DMS79 treated with DMSO at 0.1 percent for 48 hours (cell line): ENCODE data around the gene MPDZ.

ENCODE experiments used
- DNase-seq: peaks from one replicate; lab custom pipeline; 2025; lab: John Stamatoyannopoulos, UW

The MPDZ gene, protein sequence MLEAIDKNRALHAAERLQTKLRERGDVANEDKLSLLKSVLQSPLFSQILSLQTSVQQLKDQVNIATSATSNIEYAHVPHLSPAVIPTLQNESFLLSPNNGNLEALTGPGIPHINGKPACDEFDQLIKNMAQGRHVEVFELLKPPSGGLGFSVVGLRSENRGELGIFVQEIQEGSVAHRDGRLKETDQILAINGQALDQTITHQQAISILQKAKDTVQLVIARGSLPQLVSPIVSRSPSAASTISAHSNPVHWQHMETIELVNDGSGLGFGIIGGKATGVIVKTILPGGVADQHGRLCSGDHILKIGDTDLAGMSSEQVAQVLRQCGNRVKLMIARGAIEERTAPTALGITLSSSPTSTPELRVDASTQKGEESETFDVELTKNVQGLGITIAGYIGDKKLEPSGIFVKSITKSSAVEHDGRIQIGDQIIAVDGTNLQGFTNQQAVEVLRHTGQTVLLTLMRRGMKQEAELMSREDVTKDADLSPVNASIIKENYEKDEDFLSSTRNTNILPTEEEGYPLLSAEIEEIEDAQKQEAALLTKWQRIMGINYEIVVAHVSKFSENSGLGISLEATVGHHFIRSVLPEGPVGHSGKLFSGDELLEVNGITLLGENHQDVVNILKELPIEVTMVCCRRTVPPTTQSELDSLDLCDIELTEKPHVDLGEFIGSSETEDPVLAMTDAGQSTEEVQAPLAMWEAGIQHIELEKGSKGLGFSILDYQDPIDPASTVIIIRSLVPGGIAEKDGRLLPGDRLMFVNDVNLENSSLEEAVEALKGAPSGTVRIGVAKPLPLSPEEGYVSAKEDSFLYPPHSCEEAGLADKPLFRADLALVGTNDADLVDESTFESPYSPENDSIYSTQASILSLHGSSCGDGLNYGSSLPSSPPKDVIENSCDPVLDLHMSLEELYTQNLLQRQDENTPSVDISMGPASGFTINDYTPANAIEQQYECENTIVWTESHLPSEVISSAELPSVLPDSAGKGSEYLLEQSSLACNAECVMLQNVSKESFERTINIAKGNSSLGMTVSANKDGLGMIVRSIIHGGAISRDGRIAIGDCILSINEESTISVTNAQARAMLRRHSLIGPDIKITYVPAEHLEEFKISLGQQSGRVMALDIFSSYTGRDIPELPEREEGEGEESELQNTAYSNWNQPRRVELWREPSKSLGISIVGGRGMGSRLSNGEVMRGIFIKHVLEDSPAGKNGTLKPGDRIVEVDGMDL (N-terminal part only)

DNA sequence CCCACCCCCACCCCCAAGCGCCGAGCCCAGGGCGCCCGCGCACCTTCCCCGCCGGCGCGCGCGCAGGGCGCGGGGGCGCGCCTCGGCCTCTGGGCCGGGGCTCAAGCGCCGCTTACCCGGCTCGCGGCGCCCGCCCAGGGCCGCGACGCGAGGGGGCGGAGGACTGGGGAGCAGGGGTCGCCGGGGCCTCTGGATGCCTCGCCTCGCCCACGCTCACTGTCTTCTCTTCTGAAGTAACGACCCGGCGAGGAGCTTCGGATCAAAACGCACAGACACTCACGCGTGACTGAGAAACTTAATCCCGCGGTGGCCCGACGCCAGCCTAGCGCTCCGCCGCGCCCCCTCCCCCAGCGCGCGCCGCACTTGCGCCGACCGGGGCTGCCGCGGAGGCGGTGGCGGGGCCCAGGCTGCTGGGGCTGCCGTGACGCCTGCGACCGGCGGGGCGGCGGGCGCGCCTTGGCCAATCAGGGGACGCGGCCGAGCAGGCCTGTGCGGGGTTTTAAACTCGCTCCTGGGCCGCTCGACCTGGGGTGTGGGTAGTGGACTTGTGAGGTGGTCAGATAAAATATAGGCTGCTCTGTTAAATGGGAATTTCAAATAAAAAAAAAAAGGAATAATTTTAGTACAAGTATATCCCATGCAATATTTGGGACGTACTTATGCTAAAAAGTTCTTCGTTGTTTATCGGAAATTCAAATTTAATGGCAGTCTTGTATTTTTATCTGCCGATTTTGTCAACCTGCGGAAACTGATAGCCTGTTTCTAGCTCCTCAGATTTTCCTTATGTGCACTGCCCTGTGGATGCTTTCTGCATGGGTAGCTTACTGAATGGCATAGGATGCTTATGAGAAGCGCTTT, at the start of gene MPDZ:
Gene MPDZ (minus strand): TSS at position 409 of the 858 bp plus-strand sequence. CDS start 29,377 bp downstream, outside the sequence.
- peak; percentile 63 for DNase-seq

DNA sequence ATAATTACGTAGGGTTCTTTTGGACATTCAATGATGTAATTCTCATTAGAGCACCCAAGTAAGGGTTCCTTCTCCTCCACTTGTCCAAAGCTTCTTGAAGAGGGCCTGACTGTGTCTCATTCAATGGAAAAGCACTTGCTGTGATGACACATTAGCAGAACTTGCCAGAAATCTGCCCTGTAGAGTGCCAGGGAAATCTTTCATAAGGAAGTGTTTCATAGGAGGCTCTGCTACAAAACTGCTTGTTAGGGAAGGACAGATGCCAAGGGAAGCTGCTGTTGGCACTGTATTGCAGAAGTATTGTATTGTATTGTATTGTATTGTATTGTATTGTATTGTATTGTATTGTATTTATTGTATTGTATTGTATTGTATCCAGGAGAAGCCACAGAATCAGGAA, 45.5 kb upstream of the MPDZ start:
- no peak for DNase-seq

DNA sequence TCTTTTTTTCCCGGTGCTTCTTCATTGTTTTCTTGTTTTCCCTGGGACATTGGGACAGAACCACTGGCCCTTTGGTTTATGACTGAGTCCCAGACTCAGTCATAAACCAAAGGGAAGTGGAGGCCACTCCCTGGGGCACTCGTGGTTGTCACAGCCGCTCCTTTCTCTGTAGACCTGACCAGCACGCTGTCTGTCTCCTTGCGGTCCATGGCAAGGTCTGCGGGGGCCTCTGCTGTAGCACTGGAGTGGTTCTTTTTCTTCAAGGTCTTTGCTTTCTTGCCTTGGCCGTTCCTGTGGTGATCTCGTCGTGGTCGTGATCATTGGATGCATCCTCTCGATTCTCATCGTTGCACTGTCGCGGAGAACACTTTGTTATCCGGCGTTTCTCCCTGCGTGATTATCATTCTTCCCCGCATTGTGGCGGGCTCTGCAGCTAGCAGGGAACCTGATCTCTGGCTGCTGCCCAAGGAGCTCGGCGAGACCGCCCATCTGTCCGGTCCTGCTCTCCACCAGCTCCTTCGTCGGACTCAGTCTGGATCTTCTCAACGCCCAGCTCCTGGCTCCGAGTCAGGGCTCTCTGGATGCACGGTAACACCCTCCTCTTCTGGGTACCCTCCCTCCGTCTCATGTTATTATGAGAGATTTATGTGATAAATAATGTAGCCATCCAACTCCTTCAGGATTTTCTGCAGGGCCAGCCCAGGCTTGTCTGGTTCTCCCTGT, 43.5 kb upstream of the MPDZ start:
- DNase-seq: no peak

DNA sequence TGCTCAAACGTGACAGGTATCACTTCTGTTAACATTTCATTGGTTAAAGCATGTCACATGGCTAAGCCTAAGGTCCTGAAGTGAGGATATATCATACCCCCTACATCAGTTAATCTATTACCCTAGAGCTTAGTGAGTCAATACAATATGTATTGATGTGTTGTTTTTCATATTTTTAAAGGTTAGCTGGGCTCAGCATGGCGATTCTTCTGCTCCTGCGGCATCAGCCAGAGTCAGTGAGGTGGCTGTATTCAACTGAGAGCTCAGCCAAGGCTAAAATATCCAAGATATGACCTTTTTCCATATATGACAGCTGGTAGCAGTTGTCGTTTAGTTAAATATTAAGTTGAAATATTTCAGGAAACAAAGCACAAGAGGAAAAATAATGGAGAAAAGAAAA, 38.5 kb upstream of the MPDZ start:
- DNase-seq: no peak

DNA sequence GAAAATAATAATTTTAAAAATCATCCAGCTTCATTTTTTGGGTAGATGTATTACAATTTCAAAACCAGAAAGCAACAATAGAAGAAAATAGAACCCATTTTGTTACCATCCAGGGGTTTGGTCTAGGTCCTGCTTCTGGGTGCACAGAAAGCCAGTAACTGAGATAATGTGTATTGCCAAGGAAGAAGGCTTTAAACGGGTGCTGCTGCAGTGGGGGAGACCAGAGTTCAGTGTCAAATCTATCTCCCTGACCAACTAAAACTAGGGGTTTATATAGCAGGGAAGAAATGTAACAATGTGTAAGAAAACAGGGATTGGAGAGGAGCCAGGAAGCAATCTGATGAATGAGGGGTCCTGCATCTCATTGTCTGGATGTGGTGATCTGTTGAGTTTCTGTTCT, 17.5 kb upstream of the MPDZ start:
- DNase-seq: no peak

DNA sequence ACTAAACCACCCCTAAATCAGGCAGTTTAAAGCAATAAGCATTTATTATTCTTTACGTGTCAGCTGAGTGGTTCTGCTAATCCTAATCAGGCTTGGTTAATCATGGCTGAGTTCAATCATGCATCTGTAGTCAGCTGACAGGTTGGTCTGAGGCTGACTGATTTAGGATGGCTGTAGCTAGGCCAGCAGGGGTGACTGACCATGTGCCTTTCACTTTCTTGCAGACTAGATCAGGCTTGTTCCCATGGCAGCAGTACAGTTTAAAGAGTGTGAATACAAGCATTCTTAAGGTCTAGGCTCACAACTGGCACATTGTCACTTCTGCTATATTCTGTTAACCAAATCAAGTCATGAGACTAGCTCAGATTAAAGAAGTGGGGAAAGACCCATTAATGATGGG, 16.1 kb upstream of the MPDZ start:
- DNase-seq: no peak

DNA sequence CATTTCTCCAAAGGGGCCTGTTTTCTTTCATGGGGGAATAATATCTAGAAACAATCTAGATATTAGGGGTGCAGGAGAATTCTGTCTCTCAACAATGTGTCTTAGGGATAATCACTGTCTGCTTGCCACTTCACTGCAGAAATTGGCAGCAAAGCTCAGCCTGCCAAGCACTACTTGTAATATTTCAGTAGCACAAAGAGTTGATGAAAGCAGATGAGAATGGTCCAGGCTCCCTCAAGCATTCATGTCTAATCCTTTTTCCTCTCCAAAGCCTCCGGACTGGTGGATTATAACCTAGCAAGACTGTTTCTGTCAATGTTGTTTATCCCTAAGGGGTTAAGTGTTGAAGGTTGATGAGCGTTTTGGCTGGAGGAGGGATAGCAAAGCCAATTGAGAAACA, 13.3 kb upstream of the MPDZ start:
- DNase-seq: no peak

DNA sequence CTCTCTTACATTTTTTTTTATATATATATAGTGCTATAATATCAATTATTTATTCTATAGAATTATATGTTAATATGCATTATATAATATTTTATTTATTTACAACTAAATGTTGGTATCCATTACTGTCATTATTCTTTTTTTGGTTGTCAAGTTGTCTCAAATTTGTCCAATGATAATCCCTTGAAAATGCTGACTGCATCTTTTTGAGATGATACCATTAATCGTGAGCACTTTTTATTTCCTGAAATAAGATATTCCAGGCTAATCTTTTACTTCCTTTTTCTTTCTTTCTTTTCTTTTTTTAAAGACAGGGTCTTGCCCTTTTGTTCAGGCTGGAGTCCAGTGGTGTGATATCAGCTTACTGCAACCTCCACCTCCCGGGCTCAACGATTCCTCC, 12.7 kb upstream of the MPDZ start:
- DNase-seq: no peak

DNA sequence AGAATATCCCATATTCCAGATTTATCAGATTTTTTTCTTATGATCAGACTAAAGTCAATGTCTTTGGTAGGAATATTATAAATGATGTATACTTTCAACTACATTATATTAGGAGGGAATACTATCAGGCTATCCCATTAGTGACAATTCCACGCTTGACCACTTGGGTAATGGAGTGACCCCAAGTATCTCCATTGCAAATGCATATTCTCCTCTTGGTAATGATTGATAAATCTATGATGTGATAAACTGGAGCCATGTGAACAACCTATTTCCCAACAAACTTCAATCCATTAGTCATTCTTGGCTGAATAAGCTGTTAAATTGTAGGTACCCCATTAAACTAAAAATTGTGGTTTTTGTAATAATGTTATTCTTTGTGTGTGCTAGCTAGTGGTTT, 12.2 kb upstream of the MPDZ start:
- no peak for DNase-seq

DNA sequence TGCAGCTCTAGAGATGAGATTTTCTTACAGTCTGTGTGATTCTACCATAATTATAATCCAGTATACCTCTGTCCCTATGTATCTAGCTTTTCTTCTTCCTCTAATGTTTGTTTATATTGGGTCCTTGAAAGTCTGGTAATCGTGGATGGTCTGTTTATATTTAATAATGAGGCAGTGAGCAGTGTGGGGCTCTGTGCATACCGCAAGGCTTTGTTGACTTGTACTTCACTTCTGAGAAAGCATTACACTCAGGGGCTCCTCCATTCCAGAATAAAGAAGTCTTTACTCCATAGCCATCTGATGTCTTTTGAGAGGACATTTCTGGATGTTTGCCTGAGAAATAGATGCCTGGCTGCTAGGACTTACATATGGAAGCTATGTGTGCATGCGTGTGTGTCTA, 4.5 kb upstream of the MPDZ start:
- DNase-seq: no peak

DNA sequence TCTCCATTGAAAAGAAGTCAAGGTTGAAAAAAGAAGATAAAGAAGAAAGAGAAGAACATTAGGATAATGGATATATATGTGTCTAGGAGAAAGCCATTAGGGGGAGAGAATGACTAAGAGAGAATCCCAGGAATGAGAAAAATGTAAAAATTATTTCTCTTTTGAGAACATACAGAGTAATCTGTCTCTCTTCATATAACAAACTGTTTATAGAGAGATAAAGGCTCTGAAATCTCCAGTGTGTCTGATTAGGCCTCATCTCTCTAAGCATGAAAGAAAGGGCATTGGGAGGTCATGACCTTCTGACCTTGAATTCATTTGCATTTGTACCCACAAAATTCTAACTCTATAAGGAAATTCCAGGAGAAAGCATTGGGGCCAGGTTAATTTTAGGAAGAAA, 3.5 kb upstream of the MPDZ start:
- DNase-seq: no peak

DNA sequence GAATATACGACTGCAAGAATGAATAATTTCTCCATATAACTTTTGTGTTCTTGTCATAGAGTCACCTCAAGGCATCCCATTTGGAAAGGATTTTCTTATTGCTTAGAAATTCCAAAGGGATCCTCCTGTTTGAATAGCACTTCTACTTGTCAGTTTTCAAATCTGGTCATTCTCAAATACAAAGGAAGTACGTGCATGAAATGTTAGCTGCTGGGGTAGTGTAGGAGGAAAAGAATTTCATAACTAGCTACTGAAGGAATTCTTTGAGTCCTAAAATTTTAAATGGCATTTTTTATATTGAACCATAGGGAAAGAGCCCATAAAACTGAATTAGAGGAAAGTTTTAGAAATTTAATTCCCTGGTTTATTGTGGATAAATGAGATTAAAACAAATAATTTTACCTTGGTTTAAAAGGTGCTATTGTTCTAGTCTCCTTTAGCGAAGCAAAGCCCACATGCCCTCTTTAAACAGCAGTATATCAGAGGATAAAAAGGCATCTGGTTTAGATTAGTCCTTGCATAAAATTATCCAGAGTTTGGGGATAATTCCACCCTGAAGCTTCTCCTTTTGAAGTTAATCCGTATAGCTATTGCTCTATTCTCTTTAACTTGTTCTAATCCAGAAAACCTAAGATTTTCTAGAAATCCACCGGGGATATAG, 2.0 kb upstream of the MPDZ start:
- no peak for DNase-seq

DNA sequence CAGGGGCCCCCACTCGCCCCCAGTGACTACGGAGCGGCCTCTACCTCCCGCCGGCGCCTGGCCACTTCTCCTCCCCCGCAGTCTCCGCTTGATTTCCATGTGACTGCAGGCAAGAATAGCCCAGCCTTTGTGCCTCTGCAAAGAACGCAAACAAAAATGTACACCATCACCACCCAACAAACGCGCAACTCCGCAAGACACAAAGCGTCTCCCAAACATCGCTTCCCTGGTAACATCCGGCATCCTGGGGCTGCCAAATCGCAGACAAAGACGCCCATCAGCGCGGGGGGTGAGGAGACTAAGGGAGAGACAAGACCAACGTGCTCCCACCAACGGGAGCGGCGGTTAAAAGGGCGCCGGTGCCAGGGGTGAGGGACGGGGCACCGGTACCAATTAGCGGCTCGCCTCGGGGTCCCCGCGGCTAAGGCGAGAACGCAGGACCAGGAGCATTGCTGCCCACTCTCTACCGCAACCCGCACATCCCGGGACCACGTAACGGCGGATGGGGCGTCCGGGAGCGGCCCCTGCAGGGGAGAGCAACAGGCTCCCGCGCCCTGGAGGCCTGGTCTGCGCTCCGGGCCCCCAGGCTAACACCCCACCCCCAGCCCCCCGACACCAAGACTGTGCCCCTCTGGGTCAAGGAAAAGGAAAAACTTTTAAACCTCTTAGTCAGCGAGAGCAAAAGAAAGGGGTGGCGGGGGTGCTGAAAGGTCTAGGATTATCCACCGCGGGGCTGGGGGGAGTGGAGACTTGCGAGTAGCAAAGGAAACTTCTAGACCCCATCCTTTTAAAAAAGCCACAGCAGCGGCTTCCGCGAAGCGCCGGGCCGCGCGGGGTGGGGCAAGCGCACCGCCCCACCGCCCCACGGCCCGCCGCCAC, 885 bp downstream of the MPDZ start:
- DNase-seq: peak; percentile 62

DNA sequence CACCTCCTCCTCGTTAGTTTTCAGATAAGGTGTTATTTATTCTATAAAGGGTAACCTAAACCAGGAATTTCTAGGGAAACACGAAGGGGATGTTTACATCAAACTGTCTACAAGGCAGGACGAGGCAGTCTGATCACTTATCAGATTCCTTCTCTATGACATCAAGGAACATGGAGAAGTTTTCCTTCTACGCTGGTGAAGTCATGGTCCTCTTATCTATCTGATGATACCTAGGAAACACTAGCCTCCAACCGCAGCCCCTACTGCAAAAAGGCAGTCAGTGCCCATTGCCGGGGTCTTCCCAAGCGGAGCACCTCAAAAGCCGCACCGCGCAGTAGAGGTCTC, 1.5 kb downstream of the MPDZ start:
- DNase-seq: no peak

DNA sequence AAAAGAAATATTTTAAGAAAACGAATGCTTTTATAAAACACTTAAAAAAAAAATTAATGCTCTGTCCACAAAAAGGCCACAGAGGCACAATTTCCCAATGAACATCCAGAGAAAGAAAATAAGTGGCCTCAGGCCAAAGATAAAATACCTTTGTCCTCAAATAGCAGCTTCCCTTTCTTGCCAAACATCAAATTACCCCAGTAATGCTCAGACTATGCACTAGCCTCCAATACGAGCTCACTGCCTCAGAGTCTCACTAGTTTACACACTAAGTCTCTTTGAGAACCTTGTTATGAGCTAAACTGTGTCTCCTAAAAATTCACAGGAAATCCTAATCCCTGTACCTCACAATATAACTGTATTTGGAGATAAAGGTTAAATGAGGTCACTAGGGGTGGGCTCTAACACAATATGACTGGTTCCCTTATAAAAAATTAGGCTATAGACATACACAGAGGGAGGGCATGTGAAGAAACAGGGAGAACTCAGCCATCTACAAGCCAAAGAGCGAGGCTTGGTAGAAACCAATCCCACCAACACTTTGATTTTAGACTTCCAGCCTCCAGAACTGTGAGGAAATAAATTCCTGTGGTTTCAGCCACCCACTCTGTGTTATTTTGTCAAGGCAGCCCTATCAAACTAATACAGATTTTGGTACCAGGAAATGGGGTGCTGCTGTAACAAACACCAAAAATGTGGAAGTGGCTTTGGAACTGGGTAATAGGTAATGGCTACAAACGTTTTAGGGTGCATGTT, 4.4 kb downstream of the MPDZ start:
- DNase-seq: no peak

DNA sequence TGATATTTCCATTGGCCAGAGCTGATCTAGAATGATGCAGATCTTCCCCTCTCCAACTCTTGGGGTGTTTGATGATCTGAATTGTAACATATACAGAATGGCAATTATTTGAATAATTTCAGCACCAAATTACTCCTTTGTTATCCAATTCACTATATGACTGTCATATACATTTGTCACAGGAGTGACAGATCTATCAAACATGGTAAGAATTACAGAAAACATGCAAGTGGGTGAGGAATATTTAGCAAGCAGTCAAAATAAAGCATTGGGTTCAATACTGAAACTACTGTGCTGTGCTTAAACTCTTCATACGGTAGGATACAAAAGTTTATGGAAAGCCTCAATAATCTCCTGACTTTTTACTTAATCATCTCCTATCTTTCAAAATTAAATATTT, 8.8 kb downstream of the MPDZ start:
- DNase-seq: no peak

DNA sequence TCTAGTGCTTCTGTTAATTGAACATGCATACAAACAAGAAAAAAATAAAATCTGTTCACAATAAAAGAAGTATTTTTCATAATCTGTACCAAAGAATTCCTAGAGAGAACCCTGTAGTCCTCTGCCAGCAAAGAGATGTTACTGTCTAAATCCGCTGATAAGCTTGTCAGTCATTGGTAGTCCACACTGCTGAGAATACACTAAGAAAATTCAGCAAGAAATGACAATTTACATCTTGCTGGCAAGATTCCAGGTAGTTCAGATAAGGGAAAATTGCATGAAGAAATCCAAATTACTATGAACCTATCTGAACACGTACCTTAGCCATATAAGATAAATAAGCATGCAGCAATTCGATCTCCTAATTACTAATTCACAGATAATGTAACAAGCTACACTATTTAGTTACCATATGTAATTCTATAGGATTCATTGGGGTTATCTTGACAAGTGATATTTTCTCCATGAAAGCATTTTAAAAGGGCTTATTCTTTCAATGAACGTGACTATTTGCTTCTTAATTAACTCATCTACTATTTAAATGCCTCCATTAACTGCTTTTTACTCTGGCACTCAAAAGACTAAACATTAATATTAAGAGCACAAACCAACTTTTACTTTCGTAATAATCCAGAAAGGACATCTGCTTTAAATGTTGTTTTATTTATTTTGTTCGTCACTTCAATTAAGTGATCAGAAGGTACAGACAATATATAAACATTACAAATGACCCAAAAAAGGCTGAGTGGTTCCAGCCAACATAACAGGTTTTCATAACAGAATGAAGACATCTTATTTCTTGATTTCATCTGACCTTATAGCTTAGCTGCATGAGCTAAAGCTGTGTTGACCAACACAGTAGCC, 9.7 kb downstream of the MPDZ start:
- peak; percentile 23 for DNase-seq

DNA sequence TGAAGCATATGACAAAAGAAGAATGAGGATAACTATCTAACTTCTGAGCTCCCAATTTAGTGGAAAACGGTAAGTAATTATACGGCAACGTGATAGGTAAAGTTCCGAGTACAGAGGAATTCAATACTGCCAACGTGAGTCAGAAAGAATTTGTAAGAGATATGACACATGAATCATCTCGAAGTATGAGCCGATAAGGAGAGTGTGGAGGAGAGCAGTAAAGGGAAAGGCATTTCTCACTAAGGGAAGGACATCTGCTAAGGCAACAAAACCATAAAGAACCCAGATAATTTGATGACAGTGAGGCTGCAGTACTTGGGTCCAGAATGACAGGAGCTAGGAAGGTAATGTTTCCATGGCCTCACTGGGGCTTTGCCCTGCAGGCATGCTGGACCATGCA, 11.0 kb downstream of the MPDZ start:
- DNase-seq: no peak
